Heart right ventricle (tissue), 16 donors: ENCODE data around the gene NDEL1. TPM values are rescaled to one million over a fixed set of nuclear protein-coding genes. Genes with fewer than 3 reads are reported as not detected.
A peak's percentile ranks its signal among the peaks of the same experiment; 100 is the strongest.

Experiments used
- ATAC-seq, 8 donors: fragments of 200-7000 bp; cut with Tn5 transposase; one replicate each; pipeline ENCODE4 v1.9.1; 2020; ENCODE audit warnings: mild to moderate bottlenecking in 8 of 8, moderate library complexity in 8 of 8, moderate number of reproducible peaks in 1 of 8
- DNase-seq, 2 donors: peaks; one replicate each; pipeline ENCODE4 v3.0.0-alpha.2; 2020
- H3K27ac ChIP-seq, 10 donors: fragments of 200-600 bp; sonication (generic) in 2 of 10; one replicate each; pipeline versions ENCODE4 v1.5.0 to v1.8.0; 2020 to 2022; ENCODE audit warnings: mild to moderate bottlenecking in 3 of 10
- H3K27me3 ChIP-seq, 7 donors: fragments of 200-600 bp; one replicate each; pipeline ENCODE4 v1.8.0; 2021 to 2022; ENCODE audit warnings: mild to moderate bottlenecking in 2 of 7
- H3K36me3 ChIP-seq, 9 donors: fragments of 200-600 bp; sonication (generic) in 1 of 9; one replicate each; pipeline versions ENCODE4 v1.5.0 to v1.8.0; 2020 to 2022; ENCODE audit warnings: mild to moderate bottlenecking in 2 of 9
- H3K4me1 ChIP-seq, 9 donors: fragments of 200-600 bp; sonication (generic) in 1 of 9; one replicate each; pipeline versions ENCODE4 v1.5.0 to v1.8.0; 2020 to 2022; ENCODE audit warnings: mild to moderate bottlenecking in 4 of 9
- H3K4me3 ChIP-seq, 10 donors: fragments of 200-600 bp; sonication (generic) in 2 of 10; one replicate each; pipeline versions ENCODE4 v1.5.0 to v1.8.0; 2020 to 2022; ENCODE audit warnings: mild to moderate bottlenecking in 7 of 10, moderate library complexity in 2 of 10
- H3K9me3 ChIP-seq, 11 donors: fragments of 200-600 bp in 10 of 11; sonication (generic) in 2 of 11; one replicate each; pipeline versions ENCODE4 v1.5.0 to v1.8.0; 2013 to 2022; ENCODE audit warnings: mild to moderate bottlenecking in 2 of 11, control low read depth in 1 of 11, moderate library complexity in 1 of 11
- CTCF ChIP-seq, 9 donors: fragments of 200-600 bp; sonication (generic) in 2 of 9; IDR thresholded peaks; one replicate each; pipeline versions ENCODE4 v1.5.0 to v1.8.0; 2021 to 2022; ENCODE audit warnings: antibody characterized with exemption in 9 of 9, mild to moderate bottlenecking in 5 of 9, moderate library complexity in 1 of 9
- WGBS, 2 donors: extraction: QIAGEN DNeasy Blood & Tissue Kit; methylation state at CpG; one replicate each; pipeline ENCODE4 v1.1.7; 2013; ENCODE audit warnings: inconsistent platforms in 1 of 2; 5-methylcytosine and 5-hydroxymethylcytosine counted together
- intact Hi-C, 10 donors: fragments of 100-400 bp; cut with DNase I; formaldehyde crosslinking; loops; one replicate each; pipeline versions ENCODE4 v1.11.1 to v1.14.2; 2022
- polyA plus RNA-seq, 2 donors: library from polyadenylated mRNA; stranded (reverse); fragments of 200-250 nt; gene quantifications; one replicate each; pipeline ENCODE4 v1.2.3, GENCODE V29; 2013
- total RNA-seq, 10 donors: library from RNA; stranded (reverse); fragmentation: NEBNext Ultra II Directional in 3 of 10; extraction: Animal tissue kit (Norgen Biotek cat#: 25700) in 3 of 10; gene quantifications; one replicate each; pipeline versions ENCODE4 v1.2.1 to v1.2.4, GENCODE V29; 2021 to 2023
- donor health status: Arrhythmogenic right ventricular cardiomyopathy.
- donor health status: ischemic (EF 13 %, LVEDD 7.1; RV severe dilation, severe dysfunction).
- donor health status: healthy with polysubstance abuse.
- donor health status: DM: no; HTN: yes; CAD: no.
- donor health status: DM: no; HTN: no; CAD: no.
- donor health status: ischemic (EF 25% LVEDD 6.9; RV normal size, moderate dysfunction).
- donor health status: ischemic (EF 25% LVEDD 5.7; RV mildly dilated, moderate dysfunction).
- donor health status: healthy.
- donor health status: DM: yes; HTN: yes; CAD: no.
- donor health status: Ischemic cardiomyopathy.
- donor health status: ischemic (EF 35%, LVEDD 5.7; RV mildly dilated, moderate dysfunction).
- donor health status: nonischemic (EF 11% LVEDD 7.7; RV severe dilation, severe dysfunction).
- donor health status: DM: yes; HTN: yes; CAD: no.
- donor health status: PGD.
- donor health status: ischemic (EF 29% LVEDD 5.4; RV normal size, mild dysfunction).
- donor health status: nonischemic (EF 23%, LVEDD 6.1; RV moderate dilation, normal function).

Gene NDEL1
- total and polyA plus RNA-seq, 12 donors: 21.2 to 37.0 (median 26.9) TPM

- no peaks in the 10 kb centered on the region for H3K27me3 ChIP-seq
- 91 to 92% methylated on average over 8 of the region's 8 CpGs for WGBS, 2 donors
- DNase-seq: no peak
- peaks cover 0 to 99% (median 66%) of the 10 kb centered on the region in 9 donors for H3K36me3 ChIP-seq
- intact Hi-C loops: loop anchor here in 4 of 10 donors (5.0 to 10.0 kb wide), 3 partner anchors 62 to 268 kb away; partner anchors contain the start of gene CCDC42 (in 1 of the 4)
- no peak for TF ChIP-seq CTCF (IDR thresholded peaks at IDR 0.05)
- H3K27ac ChIP-seq: no peak overlapping the region
- H3K9me3 ChIP-seq: no peaks in the 10 kb centered on the region
- H3K4me3 ChIP-seq: no peak overlapping the region
- no peak for ATAC-seq
- peaks cover 0 to 17% (median 9%) of the 10 kb centered on the region in 9 donors for H3K4me1 ChIP-seq
Observed at GRCh38 chr17:8477171-8477570, 41.5 kb downstream of the NDEL1 start.

GRCh38 chr17:8477715-8478441 is 42.2 kb downstream of the NDEL1 start:
- TF ChIP-seq CTCF (IDR thresholded peaks at IDR 0.05): no peak
- no peaks in the 10 kb centered on the region for H3K27me3 ChIP-seq
- ATAC-seq: no peak
- H3K9me3 ChIP-seq: no peaks in the 10 kb centered on the region
- DNase-seq: no peak
- no peak overlapping the region for H3K27ac ChIP-seq
- peaks cover 0 to 100% (median 73%) of the 10 kb centered on the region in 9 donors for H3K36me3 ChIP-seq
- 94% methylated on average over 22 of the region's 22 CpGs for WGBS, 2 donors
- intact Hi-C loops: loop anchor here in 4 of 10 donors (5.0 to 10.0 kb wide), 3 partner anchors 63 to 267 kb away; partner anchors contain the start of gene CCDC42 (in 1 of the 4)
- H3K4me1 ChIP-seq: peaks cover 0 to 17% (median 9%) of the 10 kb centered on the region in 9 donors
- no peak overlapping the region for H3K4me3 ChIP-seq

GRCh38 chr17:8479431-8479947 is 43.8 kb downstream of the NDEL1 start:
- ATAC-seq (peak; percentile 31 to 75 (median 68)), DNase-seq (peak; percentile 33 to 44)
- intact Hi-C loops: loop anchor here in 4 of 10 donors (5.0 to 10.0 kb wide), 3 partner anchors 65 to 265 kb away; partner anchors contain the start of gene CCDC42 (in 1 of the 4)
- Histone ChIP-seq H3K27ac (peak overlapping the region in 6 of 10 donors; percentile 20 to 56 (median 42)), H3K27me3 (no peaks in the 10 kb centered on the region), H3K4me3 (no peak overlapping the region), H3K9me3 (peaks cover 0 to 11% (median 0%) of the 10 kb centered on the region in 11 donors), H3K4me1 (peaks cover 0 to 17% (median 9%) of the 10 kb centered on the region in 9 donors), H3K36me3 (peaks cover 0 to 100% (median 75%) of the 10 kb centered on the region in 9 donors)
- 57 to 71% methylated on average over 11 of the region's 11 CpGs for WGBS, 2 donors
- no peak for TF ChIP-seq CTCF (IDR thresholded peaks at IDR 0.05)
